Measurements from ENCODE around the gene ZNF516. TPM values are rescaled to one million over a fixed set of nuclear protein-coding genes. Genes with fewer than 3 reads are reported as not detected.
A peak's percentile ranks its signal among the peaks of the same experiment; 100 is the strongest.

Gene ZNF516
- polyA plus RNA-seq, 4 donors, result 37.8 to 51.4 (median 43.6) TPM

DNA sequence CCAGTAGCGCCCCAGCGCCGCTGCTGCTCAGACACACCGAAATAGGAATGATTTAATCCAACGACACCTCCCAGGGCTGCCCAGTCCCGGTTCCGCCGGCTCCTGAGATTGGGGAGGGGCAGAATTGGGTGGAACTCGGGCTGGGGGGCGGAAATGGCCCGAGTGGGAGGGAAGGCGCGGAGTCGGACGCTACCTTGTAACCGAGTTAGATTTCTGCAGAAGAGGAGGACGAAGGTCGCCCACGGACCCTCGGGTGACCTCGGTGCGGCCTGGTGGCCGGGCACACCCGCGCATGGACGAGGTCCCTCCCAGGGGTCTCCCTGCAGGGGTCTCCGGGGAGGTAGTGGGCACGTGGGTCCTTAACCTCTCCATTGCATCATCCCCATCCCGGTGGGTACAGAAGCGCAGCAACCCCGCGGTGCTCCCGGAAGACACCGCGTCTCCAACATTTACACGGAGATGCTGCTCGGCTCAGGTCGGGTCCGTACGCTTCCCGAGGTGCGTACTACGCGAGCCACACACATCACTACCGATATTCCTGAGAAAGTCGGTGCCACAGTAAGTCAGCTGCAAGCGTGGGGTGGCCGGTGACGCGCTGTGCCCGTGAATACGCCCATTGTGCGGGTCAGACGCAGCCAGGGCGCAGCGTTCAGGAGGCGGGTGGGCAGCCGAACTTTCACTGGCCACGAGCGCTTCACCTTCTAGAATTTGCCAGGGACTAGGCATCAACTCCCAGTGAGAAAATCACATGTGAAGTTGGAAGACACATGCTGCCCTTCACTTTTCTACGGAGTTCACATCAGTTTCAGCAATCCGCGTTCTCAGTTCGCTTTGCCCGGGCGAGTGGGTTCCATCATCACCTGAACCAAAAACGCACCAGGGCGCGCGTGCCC lies 3.0 kb downstream of the ZNF516 start:
- no peak for DNase-seq (ENCODE audit: low read depth in 4 of 4, low spot score in 3 of 4)

DNA sequence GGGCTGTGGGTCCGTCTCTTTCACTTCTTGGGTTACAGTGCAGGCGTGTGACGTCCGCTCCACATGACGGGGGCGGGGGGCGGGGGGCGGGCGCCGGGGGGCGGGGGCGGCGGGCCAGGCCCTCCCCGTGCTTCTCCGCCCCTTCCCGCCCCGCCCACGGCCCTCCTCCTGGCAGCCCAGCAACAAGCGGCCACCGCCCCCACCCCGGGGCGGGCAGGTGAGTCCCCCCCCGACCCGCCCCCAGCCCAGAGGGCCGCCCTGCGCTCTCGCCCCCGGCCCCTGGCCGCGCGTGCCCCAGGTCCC lies 3.6 kb downstream of the ZNF516 start:
- DNase-seq (ENCODE audit: low read depth in 4 of 4, low spot score in 3 of 4), result peak in 1 of 4 donors; percentile 48

DNA sequence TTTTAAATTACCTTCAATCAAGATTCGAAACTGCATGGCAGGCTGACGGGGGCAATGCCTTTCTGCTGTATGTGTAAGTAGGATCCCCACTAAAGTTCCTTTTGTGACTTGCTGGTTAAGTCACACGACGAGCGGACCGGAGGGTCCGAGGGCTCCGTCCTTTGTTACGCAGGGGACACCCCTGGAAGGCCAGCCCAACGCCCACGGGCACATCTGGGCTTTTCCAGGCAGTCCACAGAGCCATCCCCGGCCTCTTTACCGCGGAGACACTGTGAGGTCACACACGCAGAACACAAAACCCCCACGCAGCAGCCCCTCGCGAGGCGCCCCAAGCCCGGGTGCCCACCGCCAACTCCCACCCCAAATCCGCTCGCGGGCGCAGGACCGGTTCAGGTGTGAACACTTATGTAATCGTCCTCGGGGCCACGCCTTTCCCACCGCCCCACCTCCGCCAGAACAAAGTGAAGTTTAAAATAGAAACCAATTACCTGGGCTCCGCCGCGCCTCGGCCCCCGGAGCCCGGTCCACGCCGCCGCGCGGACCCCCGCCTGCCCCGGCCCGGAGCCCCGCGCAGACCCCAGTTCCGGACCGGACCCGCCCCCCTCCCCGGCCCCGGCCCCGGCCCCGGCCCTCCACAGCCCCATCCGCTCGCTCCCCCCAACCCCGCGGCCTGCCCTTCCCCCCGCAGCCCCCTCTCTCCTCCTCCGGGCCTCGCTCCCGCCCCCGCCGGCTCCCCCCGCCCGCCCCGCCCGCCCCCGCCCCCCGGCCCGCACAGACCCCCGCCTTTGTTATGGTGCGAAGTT lies 4.2 kb downstream of the ZNF516 start:
- no peak for DNase-seq (ENCODE audit: low read depth in 4 of 4, low spot score in 3 of 4)

DNA sequence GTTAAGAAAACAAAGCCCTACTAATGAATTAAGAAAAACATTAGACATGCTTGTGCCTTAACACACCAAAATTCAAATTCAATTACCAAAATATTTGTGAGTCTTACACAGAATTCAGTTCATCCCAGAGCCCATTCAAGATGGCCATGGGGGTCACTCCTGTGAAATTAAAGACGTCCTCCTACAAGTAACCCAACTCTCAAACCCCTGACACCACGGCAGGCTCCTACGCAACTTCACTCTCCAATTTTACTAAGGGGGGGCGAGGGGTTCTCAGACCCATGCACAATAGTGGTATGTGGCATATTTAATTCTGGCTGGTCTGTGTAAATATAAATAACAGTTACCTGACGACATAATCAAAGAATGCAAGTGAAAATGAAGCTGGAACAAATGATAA lies 5.0 kb downstream of the ZNF516 start:
- DNase-seq (ENCODE audit: low read depth in 4 of 4, low spot score in 3 of 4), result no peak

DNA sequence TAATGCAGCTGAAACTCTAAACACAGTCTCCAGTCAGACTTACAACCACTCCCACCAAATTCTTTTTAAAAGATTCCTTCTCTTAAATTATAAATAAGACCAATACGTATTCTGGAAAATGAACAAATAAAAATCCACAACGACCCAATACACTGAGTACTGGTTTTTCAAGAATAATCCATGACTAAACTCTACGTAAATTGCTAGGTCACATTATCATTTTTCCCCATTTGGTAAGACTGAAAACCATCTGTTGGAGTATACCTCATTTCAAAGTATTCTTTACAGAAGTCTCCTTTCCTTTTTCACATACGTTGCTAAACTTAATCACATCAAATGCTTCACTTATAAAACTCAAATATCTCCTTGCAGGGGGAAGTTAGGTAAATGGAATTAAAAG lies 6.0 kb downstream of the ZNF516 start:
- no peak for DNase-seq (ENCODE audit: low read depth in 4 of 4, low spot score in 3 of 4)

DNA sequence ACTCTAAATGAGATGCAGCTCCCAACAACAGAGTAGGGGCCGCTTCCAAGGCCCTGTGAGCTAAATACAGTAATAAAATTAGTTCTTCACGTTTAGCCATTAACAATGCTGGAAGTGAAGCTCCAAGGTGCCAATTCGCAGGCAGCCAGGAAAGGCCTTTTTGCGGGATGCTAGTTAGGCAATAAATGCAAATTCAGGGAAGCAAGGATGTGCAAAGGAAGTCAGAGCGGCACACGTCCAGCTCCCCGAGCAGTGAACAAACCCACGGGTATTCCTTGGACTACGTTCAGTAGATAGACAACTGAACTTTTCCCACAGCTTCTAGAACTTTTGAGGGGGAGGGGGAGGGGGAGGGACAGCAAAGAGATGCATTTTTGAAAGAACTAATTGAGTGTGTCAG lies 6.9 kb downstream of the ZNF516 start:
- DNase-seq (ENCODE audit: low read depth in 4 of 4, low spot score in 3 of 4), result no peak

DNA sequence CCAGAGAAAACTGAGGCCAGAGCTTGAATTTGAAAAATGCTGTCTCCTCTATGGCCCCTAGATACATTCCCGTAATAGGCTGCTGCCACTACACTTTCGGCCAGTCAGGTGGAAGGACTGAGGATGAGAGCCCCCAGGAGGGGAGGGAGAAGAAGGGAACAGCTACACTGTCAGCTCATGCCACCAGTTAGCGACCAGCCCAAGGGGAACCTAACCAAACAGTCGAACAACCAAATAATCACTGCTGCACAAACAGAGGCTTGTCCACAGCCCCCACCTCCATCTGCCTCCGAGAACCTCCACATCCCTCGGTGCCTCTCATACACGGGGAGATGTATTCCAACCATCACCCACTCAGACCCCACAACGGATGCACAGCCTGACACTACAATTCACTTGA lies 7.3 kb downstream of the ZNF516 start:
- no peak for DNase-seq (ENCODE audit: low read depth in 4 of 4, low spot score in 3 of 4)

DNA sequence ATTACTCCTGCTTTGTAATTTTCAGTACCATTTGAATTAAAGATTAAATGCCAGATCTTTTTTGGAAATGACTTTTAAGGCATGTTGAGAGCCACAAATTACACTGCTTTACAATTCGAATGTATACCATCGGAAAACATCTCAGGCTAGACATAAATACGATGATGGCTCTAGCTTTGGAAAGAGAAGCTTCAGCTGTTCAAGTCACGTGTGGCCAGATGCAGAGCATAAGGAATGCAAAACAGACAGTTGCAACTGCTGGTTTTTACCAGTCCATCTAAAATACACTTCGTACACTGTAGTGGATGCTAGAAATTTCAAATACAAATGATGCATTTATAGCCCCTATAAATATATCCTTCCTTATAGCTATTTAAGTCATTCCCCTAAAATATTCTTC lies 8.0 kb downstream of the ZNF516 start:
- DNase-seq (ENCODE audit: low read depth in 4 of 4, low spot score in 3 of 4), result no peak

DNA sequence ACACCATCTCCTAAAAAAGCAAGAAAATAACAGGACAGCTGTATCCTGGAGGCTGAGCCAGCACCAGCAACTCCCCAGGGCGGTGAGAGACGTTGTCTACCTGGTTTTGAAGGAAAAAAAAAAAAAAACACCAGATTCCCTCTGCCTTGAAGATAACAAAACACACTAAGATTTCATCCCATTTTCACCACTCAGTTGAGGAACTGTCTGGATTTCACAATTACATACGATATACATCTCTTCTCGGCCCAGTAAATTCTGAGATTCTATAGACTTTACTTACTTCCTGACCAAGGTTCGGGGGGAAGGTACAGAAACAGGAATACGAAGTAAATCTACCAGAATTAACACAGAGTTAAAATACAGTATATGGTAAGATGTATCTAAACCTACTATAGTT lies 8.5 kb downstream of the ZNF516 start:
- DNase-seq (ENCODE audit: low read depth in 4 of 4, low spot score in 3 of 4), result no peak

DNA sequence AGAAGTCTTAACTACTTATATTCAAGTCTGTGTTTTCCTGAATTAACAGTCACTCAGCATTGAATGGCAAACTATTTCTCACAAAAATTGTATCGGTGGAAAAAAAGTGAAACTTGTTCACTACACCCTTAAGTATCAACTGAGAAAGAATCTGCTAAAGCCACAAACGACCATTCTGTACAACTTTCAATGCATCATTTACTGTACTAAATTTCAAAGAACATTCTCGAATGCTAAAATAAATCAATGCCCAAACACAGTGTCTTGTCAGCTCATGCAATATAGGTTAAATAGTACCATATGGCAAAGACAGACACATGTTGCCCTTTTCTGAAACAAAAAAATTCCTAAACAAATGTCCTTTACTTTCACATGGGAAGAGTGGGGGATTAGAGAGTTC lies 9.0 kb downstream of the ZNF516 start:
- DNase-seq (ENCODE audit: low read depth in 4 of 4, low spot score in 3 of 4), result no peak

DNA sequence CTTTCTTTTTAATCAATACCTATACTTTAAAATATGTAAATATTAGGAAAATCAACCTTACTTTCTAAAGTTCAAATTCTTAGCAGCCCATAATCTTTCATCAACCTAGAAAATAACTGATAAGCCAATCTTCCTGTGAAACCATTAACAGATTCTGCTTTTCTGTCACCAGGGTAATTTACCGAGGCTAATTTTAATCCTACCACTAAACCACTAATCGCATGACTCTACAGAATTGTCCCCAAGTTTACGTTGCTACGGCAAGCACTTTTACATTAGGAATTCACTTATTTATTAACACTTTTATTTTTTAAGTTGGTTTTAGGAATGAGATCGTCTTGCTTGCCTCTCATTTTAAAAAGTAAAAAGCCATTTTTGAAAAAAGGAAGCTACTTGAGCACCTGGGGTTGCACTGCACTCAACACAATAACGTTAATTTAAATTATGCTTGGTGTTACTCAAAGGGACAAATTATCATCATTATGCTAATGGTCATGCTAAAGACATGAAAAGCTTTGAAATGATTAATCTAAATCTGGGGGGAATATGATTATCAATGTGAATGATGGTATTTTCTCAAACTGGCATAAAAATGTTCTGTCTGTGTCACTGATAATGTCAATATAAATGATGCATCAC lies 10.2 kb downstream of the ZNF516 start:
- DNase-seq (ENCODE audit: low read depth in 4 of 4, low spot score in 3 of 4), result no peak

DNA sequence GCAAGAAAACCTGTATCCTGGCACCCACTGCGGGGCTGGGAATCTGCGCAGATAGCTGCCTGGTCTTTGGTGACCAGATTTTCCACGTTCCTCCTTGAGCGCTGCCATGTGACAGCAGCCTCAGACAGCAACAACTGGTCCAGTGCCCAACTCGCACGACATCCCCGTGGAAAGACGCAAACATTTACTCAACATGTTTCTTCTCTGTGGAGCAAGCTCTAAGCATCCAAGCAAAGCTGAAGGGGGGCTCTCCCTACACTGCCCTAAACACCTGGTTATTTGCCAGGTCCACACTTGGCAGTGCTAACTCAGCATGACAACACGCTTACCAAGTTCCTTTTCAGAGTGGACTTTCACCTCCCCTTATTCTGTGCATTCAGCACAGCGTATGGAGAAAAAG lies 11.3 kb downstream of the ZNF516 start:
- DNase-seq (ENCODE audit: low read depth in 4 of 4, low spot score in 3 of 4), result no peak

DNA sequence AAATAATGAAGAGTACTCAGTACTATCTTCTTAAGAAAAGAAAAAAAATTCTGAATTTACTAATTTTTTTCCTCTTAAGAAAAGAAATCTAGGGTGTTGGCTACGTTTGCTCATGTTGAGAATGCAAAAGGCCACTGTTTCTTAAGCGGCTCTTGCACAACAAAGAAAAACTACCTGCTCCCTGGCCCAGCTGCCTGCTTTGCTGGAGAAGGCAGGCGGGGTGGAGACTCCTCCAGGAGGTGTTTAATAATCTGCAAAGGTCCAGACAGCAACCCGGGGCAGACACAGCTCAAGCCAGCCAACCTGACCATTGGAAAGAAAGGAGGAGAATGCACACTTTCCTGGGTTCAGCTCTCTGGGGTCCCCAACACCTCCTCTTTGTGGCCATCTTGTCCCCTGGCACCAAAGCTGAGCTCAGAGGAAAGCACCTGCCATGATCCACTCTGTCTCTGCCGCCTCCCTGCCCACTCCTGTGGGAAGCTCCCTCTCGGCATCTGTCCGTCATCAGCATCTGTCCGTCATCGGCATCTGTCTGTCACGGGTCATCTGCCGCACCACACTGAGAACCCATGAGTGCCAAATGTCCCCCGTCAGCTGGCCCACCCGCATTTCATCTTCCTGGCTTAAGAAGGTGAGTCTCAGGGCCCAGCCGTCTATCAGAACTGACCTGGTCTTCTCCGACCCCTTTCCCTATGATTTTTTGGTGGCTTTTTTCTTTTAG lies 11.9 kb downstream of the ZNF516 start:
- DNase-seq (ENCODE audit: low read depth in 4 of 4, low spot score in 3 of 4), result no peak

DNA sequence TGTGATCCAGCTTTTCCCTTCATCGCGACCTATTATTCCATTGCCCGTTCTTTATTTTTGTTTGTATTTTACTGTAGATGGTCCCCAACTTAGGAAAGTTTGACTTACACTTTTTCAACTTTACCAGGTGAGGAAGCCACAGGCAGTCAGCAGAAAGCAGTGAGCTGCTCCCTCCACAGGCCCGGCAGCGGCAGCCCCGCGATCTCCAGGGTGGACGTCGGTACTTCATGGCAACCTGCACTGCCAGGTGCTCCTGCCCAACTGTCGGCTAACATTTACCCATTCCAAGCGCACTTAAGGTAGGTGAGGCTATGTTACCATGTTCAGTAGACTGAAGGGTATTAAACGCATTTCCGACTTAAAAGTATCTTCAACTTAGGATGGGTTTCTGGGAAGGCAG lies 12.8 kb downstream of the ZNF516 start:
- no peak for DNase-seq (ENCODE audit: low read depth in 4 of 4, low spot score in 3 of 4)

DNA sequence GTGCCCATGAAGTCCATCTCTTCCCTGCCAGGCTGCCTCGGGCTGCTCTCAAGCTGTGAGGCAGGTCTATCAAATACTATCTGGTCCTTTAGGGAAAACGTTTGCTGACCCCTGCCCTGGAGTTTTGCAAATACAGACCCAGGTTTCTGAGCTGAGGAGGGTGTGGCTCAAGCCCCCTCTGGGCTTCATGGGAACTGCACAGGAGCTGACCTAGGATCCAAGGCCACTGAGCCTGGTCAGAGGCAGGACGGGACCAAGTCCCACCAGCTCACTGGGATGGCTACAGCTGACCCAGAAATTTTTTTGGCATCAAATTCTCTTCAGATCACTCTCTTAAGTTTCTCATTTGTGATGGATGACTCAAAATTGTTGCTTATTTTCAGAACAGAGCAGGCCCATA lies 14.1 kb downstream of the ZNF516 start:
- no peak for DNase-seq (ENCODE audit: low read depth in 4 of 4, low spot score in 3 of 4)

DNA sequence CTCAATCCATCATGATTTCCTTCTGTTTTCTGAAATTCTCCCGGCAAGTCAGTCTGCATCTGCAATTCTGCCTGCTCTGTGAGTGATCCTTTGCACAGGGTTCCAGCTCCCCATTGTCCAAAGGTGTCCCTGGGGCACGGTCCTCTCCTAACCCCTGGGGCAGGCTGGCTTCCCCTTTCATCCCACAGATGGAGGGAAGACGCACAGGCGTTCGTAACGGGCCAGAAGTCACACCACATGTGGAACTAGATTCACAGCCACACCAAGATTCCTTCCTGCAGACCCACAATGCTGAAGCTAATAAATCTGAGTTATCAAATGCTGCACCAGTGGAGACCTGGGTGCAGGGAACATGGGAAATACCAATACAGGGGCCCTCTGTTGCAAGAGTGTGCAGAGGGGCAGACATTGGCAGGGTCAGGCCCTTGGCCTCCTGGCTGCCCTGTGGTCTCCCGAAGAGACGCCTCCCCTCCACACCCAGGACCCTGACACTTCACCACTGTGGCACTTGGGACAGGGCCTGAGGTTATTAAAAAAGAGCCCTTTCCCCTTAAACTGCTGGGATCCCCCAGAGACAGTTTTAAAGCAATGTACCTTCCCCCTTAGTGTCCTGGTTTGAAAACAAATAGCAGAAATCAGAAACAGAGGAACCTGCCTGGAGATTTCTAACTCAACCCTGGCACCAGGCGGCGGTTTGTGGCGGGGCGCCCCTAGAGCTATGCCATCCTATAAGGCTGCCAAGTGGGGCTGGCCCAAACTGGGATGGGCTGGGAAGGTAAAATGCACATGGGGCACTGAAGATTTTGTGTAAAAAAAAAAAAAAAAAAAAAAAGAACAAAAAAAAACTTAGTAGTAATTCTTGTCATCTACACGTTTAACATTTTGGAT lies 15.4 kb downstream of the ZNF516 start:
- DNase-seq (ENCODE audit: low read depth in 4 of 4, low spot score in 3 of 4), result no peak

DNA sequence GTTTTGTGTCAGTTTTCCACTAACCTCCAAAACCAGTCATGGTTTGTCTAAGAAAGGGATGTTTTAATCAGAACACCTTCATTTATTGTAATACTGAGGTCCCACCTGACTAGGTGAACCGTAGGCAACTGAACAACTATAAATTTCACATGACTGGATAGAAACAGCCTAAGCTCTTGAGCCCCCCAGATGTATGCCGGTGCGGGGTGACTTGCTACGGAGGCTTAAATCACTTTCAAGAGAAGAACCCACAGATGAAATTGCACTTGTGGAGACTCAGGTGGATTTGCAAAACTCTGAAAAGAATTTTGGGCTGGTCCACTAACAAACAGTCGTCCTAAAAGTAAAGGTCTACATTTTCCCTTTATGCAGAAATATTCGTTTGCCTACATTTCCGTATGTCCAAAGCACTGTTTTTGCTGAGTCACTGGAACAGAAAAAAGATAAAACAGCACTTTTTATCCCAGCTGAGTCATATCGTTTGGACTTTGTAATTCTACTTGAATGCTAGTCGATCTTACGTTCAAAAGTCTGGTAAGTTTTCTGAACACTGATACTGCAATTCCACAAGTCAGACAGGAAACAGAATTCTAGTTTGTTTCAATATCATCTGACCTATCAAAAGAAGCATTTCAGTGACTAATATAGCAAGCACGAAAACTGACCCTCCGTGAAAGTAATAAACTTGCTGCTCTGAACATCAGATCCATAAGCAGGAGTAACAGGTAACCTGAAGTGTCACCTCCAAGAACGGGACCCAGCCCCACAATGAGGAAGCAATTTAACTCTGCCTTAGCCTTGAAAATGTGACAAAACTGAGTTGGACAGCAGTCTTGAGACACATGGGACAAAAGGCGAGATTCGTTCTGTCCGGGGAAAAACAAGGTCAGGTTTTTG lies 18.1 kb downstream of the ZNF516 start:
- no peak for DNase-seq (ENCODE audit: low read depth in 4 of 4, low spot score in 3 of 4)

DNA sequence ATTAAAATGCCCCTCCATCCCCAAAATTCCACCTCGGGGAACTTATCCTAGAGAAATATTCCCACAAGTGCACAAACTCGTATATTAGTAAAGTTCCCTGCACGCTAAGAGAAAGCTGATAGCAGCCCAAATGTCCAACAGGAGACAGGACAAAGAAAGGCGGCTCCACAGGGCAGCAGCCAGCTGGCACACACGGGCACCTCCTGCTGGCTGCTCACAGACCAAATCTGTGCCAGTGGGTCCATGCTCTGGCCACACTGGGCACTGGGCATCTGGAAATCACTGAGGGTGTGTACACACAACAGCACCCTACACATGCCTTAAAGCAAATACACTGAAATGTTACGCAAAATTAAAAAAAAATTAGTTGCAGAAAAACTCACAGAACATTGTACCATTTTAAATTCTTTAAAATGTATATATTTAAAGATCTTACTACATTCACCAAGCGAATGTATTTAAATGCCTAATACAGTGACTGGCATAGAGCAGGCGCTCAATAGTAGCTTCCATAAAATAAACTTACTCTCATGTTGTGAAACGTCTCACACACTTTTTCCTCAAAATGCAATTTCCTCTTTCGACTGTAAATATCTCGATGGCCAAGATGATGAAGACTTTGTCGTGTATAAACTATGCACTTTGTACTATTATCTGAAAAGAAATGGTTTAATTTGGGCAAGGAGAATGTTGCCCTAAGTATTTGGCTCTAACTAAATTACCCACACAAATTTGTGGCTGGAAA lies 19.4 kb downstream of the ZNF516 start:
- DNase-seq (ENCODE audit: low read depth in 4 of 4, low spot score in 3 of 4), result no peak
